SK-N-SH (cell line): ENCODE measurements around the gene ORM1.
"Not testable (repeated sequence)": the region's sequence is repeated elsewhere in the genome, so short reads cannot be mapped to it uniquely, and the experiment has no call there.

ENCODE experiments used
- ELF1 ChIP-seq: IDR thresholded peaks from 2 replicates; pipeline ENCODE4 v1.4.0; 2012
- MXI1 ChIP-seq: IDR thresholded peaks from 2 replicates; pipeline ENCODE4 v1.6.1; 2012; ENCODE audit warnings: mild to moderate bottlenecking, low read depth, low read length, improper control_type of control experiment
- POLR2AphosphoS5 ChIP-seq: IDR thresholded peaks from 2 replicates; pipeline ENCODE4 v1.6.1; 2012; ENCODE audit warnings: low read depth, low read length
- RCOR1 ChIP-seq: fragments of 150-350 bp; IDR thresholded peaks from 2 replicates; pipeline ENCODE4 v1.6.1; 2017; ENCODE audit warnings: antibody characterized with exemption, low read length
- RFX5 ChIP-seq: IDR thresholded peaks from 2 replicates; pipeline ENCODE4 v1.6.1; 2012; ENCODE audit warnings: mild to moderate bottlenecking, improper control_type of control experiment, low read length
- SIN3A ChIP-seq: IDR thresholded peaks from 2 replicates; pipeline ENCODE4 v1.6.1; 2012; ENCODE audit warnings: low read depth, mild to moderate bottlenecking, low read length, moderate library complexity, borderline replicate concordance
- TAF1 ChIP-seq: IDR thresholded peaks from 2 replicates; pipeline ENCODE4 v1.6.1; 2012; ENCODE audit warnings: low read depth, mild to moderate bottlenecking, low read length, moderate library complexity, borderline replicate concordance
- TCF12 ChIP-seq: IDR thresholded peaks from 2 replicates; pipeline ENCODE4 v1.4.0; 2012
- YY1 ChIP-seq: IDR thresholded peaks from 2 replicates; pipeline ENCODE4 v1.4.0; 2012; ENCODE audit warnings: low read depth, mild to moderate bottlenecking
- TF ChIP-seq, protein P1 (sequence below): fragments of 200-600 bp; sonication (generic); IDR thresholded peaks from 2 replicates; pipeline ENCODE4 v1.6.1; 2017; ENCODE audit warnings: antibody characterized with exemption, mild to moderate bottlenecking, moderate library complexity
- TF ChIP-seq, protein P2 (sequence below): IDR thresholded peaks from 2 replicates; pipeline ENCODE4 v1.6.1; 2012; ENCODE audit warnings: mild to moderate bottlenecking, low read depth, low read length, moderate library complexity
- TF ChIP-seq, protein P3 (sequence below): IDR thresholded peaks from 2 replicates; pipeline ENCODE4 v1.4.0; 2012; ENCODE audit warnings: low read depth, borderline replicate concordance
- TF ChIP-seq, protein P4 (sequence below): IDR thresholded peaks from 2 replicates; pipeline ENCODE4 v1.4.0; 2012; ENCODE audit warnings: low read depth

DNA sequence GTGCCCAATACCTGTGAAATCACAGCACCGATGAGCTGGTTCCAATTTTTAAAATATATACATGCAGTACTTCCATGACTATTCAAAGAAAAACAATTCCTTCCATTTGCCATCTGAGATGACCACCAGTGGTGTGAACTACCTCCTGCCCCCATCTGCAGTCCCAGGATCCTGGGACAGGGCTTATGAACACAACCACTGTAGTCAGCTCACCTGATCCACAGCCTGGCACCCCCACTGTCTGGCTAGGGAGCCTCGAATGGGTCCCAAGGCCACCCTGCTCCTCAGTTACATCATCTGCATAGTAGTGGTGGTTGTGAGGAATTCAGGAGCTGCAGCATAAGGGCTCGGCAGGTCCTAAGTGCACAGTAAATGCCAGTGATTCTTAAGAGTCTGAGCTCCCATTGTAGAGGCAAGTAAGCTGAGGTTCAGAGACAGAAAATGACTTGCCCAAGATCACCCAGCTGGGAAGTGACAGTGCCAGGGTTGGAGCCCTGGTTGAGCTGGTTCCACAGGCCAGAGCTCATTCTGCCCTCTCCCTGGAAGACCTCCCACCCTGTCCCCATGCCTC is 2.9 kb downstream of the ORM1 start:
- TF ChIP-seq, protein P1, sequence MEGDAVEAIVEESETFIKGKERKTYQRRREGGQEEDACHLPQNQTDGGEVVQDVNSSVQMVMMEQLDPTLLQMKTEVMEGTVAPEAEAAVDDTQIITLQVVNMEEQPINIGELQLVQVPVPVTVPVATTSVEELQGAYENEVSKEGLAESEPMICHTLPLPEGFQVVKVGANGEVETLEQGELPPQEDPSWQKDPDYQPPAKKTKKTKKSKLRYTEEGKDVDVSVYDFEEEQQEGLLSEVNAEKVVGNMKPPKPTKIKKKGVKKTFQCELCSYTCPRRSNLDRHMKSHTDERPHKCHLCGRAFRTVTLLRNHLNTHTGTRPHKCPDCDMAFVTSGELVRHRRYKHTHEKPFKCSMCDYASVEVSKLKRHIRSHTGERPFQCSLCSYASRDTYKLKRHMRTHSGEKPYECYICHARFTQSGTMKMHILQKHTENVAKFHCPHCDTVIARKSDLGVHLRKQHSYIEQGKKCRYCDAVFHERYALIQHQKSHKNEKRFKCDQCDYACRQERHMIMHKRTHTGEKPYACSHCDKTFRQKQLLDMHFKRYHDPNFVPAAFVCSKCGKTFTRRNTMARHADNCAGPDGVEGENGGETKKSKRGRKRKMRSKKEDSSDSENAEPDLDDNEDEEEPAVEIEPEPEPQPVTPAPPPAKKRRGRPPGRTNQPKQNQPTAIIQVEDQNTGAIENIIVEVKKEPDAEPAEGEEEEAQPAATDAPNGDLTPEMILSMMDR, result not testable (repeated sequence)
- TF ChIP-seq RCOR1, MXI1, RFX5, ELF1, TCF12, YY1, SIN3A, TAF1, POLR2AphosphoS5: not testable (repeated sequence)
- TF ChIP-seq, protein P2, sequence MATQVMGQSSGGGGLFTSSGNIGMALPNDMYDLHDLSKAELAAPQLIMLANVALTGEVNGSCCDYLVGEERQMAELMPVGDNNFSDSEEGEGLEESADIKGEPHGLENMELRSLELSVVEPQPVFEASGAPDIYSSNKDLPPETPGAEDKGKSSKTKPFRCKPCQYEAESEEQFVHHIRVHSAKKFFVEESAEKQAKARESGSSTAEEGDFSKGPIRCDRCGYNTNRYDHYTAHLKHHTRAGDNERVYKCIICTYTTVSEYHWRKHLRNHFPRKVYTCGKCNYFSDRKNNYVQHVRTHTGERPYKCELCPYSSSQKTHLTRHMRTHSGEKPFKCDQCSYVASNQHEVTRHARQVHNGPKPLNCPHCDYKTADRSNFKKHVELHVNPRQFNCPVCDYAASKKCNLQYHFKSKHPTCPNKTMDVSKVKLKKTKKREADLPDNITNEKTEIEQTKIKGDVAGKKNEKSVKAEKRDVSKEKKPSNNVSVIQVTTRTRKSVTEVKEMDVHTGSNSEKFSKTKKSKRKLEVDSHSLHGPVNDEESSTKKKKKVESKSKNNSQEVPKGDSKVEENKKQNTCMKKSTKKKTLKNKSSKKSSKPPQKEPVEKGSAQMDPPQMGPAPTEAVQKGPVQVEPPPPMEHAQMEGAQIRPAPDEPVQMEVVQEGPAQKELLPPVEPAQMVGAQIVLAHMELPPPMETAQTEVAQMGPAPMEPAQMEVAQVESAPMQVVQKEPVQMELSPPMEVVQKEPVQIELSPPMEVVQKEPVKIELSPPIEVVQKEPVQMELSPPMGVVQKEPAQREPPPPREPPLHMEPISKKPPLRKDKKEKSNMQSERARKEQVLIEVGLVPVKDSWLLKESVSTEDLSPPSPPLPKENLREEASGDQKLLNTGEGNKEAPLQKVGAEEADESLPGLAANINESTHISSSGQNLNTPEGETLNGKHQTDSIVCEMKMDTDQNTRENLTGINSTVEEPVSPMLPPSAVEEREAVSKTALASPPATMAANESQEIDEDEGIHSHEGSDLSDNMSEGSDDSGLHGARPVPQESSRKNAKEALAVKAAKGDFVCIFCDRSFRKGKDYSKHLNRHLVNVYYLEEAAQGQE, result not testable (repeated sequence)
- TF ChIP-seq, protein P3, sequence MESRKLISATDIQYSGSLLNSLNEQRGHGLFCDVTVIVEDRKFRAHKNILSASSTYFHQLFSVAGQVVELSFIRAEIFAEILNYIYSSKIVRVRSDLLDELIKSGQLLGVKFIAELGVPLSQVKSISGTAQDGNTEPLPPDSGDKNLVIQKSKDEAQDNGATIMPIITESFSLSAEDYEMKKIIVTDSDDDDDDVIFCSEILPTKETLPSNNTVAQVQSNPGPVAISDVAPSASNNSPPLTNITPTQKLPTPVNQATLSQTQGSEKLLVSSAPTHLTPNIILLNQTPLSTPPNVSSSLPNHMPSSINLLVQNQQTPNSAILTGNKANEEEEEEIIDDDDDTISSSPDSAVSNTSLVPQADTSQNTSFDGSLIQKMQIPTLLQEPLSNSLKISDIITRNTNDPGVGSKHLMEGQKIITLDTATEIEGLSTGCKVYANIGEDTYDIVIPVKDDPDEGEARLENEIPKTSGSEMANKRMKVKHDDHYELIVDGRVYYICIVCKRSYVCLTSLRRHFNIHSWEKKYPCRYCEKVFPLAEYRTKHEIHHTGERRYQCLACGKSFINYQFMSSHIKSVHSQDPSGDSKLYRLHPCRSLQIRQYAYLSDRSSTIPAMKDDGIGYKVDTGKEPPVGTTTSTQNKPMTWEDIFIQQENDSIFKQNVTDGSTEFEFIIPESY, result not testable (repeated sequence)
- TF ChIP-seq, protein P4, sequence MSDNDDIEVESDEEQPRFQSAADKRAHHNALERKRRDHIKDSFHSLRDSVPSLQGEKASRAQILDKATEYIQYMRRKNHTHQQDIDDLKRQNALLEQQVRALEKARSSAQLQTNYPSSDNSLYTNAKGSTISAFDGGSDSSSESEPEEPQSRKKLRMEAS, result not testable (repeated sequence)
